ACC112 (cell line): Measurements from ENCODE around the gene LAYN.
A peak's percentile ranks its signal among the peaks of the same experiment; 100 is the strongest.

Source experiments
- H2AFZ ChIP-seq: fragments of 200-600 bp; sonication (generic); one replicate; pipeline ENCODE4 v1.6.0; 2017; ENCODE audit warnings: antibody characterized with exemption, low read length; ENCODE audit not compliant: unreplicated experiment
- H3K27ac ChIP-seq: fragments of 200-600 bp; sonication (generic); 2 replicates; pipeline ENCODE4 v1.5.1; 2014; ENCODE audit warnings: low read depth, mild to moderate bottlenecking, antibody characterized with exemption, low read length, moderate library complexity
- H3K27me3 ChIP-seq: fragments of 200-600 bp; sonication (generic); 2 replicates; pipeline ENCODE4 v1.6.1; 2014; ENCODE audit warnings: mild to moderate bottlenecking, antibody characterized with exemption, low read length, moderate library complexity, mixed read lengths; ENCODE audit not compliant: insufficient read depth
- H3K36me3 ChIP-seq: fragments of 200-600 bp; sonication (generic); 2 replicates; pipeline ENCODE4 v1.6.1; 2016; ENCODE audit warnings: mild to moderate bottlenecking, antibody characterized with exemption, low read length, moderate library complexity, mixed read lengths; ENCODE audit not compliant: insufficient read depth
- H3K4me1 ChIP-seq: fragments of 200-600 bp; sonication (generic); one replicate; pipeline ENCODE4 v1.6.1; 2016; ENCODE audit warnings: low read length, mixed read lengths; ENCODE audit not compliant: insufficient read depth, unreplicated experiment, control insufficient read depth
- H3K4me3 ChIP-seq: fragments of 200-600 bp; sonication (generic); 2 replicates; pipeline ENCODE4 v1.5.1; 2014; ENCODE audit warnings: mild to moderate bottlenecking, low read depth, low read length
- H3K79me2 ChIP-seq: fragments of 200-600 bp; sonication (generic); one replicate; pipeline ENCODE4 v1.6.0; 2016; ENCODE audit warnings: low read length; ENCODE audit not compliant: control insufficient read depth, unreplicated experiment, insufficient read depth

LAYN gene

GRCh38 chr11:111575740-111576139 is 35.2 kb downstream of the LAYN start:
- H3K27me3 ChIP-seq, result no peaks in the 10 kb centered on the region
- no peaks in the 10 kb centered on the region for H3K79me2 ChIP-seq
- H3K4me3 ChIP-seq, result no peak overlapping the region
- peaks cover 21% of the 10 kb centered on the region for H3K4me1 ChIP-seq
- no peak overlapping the region for H3K27ac ChIP-seq
- H2AFZ ChIP-seq, result no peak overlapping the region
- H3K36me3 ChIP-seq, result no peaks in the 10 kb centered on the region

- peaks cover 14% of the 10 kb centered on the region for H3K4me1 ChIP-seq
- no peak overlapping the region for H3K27ac ChIP-seq
- H3K36me3 ChIP-seq, result no peaks in the 10 kb centered on the region
- no peaks in the 10 kb centered on the region for H3K27me3 ChIP-seq
- no peak overlapping the region for H2AFZ ChIP-seq
- no peaks in the 10 kb centered on the region for H3K79me2 ChIP-seq
- H3K4me3 ChIP-seq, result no peak overlapping the region
Measured at GRCh38 chr11:111577821-111578220, 37.3 kb downstream of the LAYN start.

GRCh38 chr11:111581341-111581740 is 40.8 kb downstream of the LAYN start:
- H3K36me3 ChIP-seq, result no peaks in the 10 kb centered on the region

GRCh38 chr11:111582163-111582562 is 41.6 kb downstream of the LAYN start:
- H3K4me1 ChIP-seq, result peaks cover 8% of the 10 kb centered on the region
- no peaks in the 10 kb centered on the region for H3K27me3 ChIP-seq
- no peak overlapping the region for H2AFZ ChIP-seq
- H3K36me3 ChIP-seq, result no peaks in the 10 kb centered on the region
- H3K4me3 ChIP-seq, result no peak overlapping the region
- H3K79me2 ChIP-seq, result no peaks in the 10 kb centered on the region
- H3K27ac ChIP-seq, result no peak overlapping the region

More at GRCh38 chr11:111581341-111581740, 40.8 kb downstream of the LAYN start:
- Histone ChIP-seq H3K4me3 (no peak overlapping the region), H3K79me2 (no peaks in the 10 kb centered on the region), H3K27me3 (no peaks in the 10 kb centered on the region), H3K27ac (no peak overlapping the region), H2AFZ (no peak overlapping the region), H3K4me1 (peaks cover 8% of the 10 kb centered on the region)

GRCh38 chr11:111582881-111583280 is 42.4 kb downstream of the LAYN start:
- H3K27me3 ChIP-seq, result no peaks in the 10 kb centered on the region
- H2AFZ ChIP-seq, result no peak overlapping the region
- H3K27ac ChIP-seq, result no peak overlapping the region
- H3K36me3 ChIP-seq, result no peaks in the 10 kb centered on the region
- peaks cover 8% of the 10 kb centered on the region for H3K4me1 ChIP-seq
- no peaks in the 10 kb centered on the region for H3K79me2 ChIP-seq
- no peak overlapping the region for H3K4me3 ChIP-seq

GRCh38 chr11:111585371-111585770 is 44.9 kb downstream of the LAYN start:
- peak overlapping the region; percentile 41 for H2AFZ ChIP-seq
- no peaks in the 10 kb centered on the region for H3K36me3 ChIP-seq
- no peaks in the 10 kb centered on the region for H3K27me3 ChIP-seq
- peaks cover 8% of the 10 kb centered on the region for H3K4me1 ChIP-seq
- no peak overlapping the region for H3K4me3 ChIP-seq
- no peaks in the 10 kb centered on the region for H3K79me2 ChIP-seq
- H3K27ac ChIP-seq, result peak overlapping the region; percentile 12; the same call in 1 of the 2 replicates

GRCh38 chr11:111586388-111586831 is 45.9 kb downstream of the LAYN start:
- Histone ChIP-seq H3K4me1 (peaks cover 8% of the 10 kb centered on the region), H3K36me3 (no peaks in the 10 kb centered on the region), H3K79me2 (no peaks in the 10 kb centered on the region), H3K27me3 (no peaks in the 10 kb centered on the region), H3K27ac (no peak overlapping the region), H3K4me3 (no peak overlapping the region), H2AFZ (no peak overlapping the region)

- no peak overlapping the region for H3K27ac ChIP-seq
Measured at GRCh38 chr11:111589114-111589513, 48.6 kb downstream of the LAYN start.

GRCh38 chr11:111589886-111590499 is 49.5 kb downstream of the LAYN start:
- H3K27ac ChIP-seq, result no peak overlapping the region
- H3K27me3 ChIP-seq, result no peaks in the 10 kb centered on the region
- H3K4me1 ChIP-seq, result peaks cover 8% of the 10 kb centered on the region
- H2AFZ ChIP-seq, result no peak overlapping the region
- no peaks in the 10 kb centered on the region for H3K36me3 ChIP-seq
- H3K4me3 ChIP-seq, result no peak overlapping the region
- no peaks in the 10 kb centered on the region for H3K79me2 ChIP-seq

More at GRCh38 chr11:111589114-111589513, 48.6 kb downstream of the LAYN start:
- no peaks in the 10 kb centered on the region for H3K79me2 ChIP-seq
- H3K27me3 ChIP-seq, result no peaks in the 10 kb centered on the region
- no peak overlapping the region for H2AFZ ChIP-seq
- peaks cover 8% of the 10 kb centered on the region for H3K4me1 ChIP-seq
- H3K36me3 ChIP-seq, result no peaks in the 10 kb centered on the region
- H3K4me3 ChIP-seq, result no peak overlapping the region

- no peaks in the 10 kb centered on the region for H3K4me1 ChIP-seq
- no peak overlapping the region for H3K4me3 ChIP-seq
- no peaks in the 10 kb centered on the region for H3K36me3 ChIP-seq
- no peak overlapping the region for H3K27ac ChIP-seq
- H3K79me2 ChIP-seq, result no peaks in the 10 kb centered on the region
- H2AFZ ChIP-seq, result no peak overlapping the region
- H3K27me3 ChIP-seq, result no peaks in the 10 kb centered on the region
Measured at GRCh38 chr11:111591187-111591960, 50.9 kb downstream of the LAYN start.

GRCh38 chr11:111592491-111592890 is 52.0 kb downstream of the LAYN start:
- Histone ChIP-seq H3K36me3 (no peaks in the 10 kb centered on the region), H3K27me3 (no peaks in the 10 kb centered on the region), H3K4me3 (no peak overlapping the region), H3K4me1 (peaks cover 2% of the 10 kb centered on the region), H2AFZ (no peak overlapping the region), H3K79me2 (no peaks in the 10 kb centered on the region), H3K27ac (no peak overlapping the region)
